ENCODE measurements around the gene MEX3D. TPM values are rescaled to one million over a fixed set of nuclear protein-coding genes. Genes with fewer than 3 reads are reported as not detected.

MEX3D gene
- total RNA-seq, 1 donor from 2014 or later, result 52.1 TPM

GRCh38 chr19:1570836-1571235, 2.7 kb upstream of the MEX3D start:
- H3K27ac ChIP-seq (ENCODE audit: low read depth, low read length), result no peak overlapping the region
- H3K9me3 ChIP-seq (ENCODE audit: insufficient read depth, low read depth, low read length), result no peaks in the 10 kb centered on the region
- no peak overlapping the region for H3K4me2 ChIP-seq (ENCODE audit: low read length)
- no peak overlapping the region for H3K9ac ChIP-seq (ENCODE audit: low read length)
- H2AFZ ChIP-seq (ENCODE audit: low read depth, low read length), result no peak overlapping the region
- peaks cover 16% of the 10 kb centered on the region for H3K79me2 ChIP-seq (ENCODE audit: insufficient read depth, low read length)
- H3K36me3 Mint-ChIP-seq (ENCODE audit: low read depth, unreplicated experiment), result peaks cover 1% of the 10 kb centered on the region
- no peak overlapping the region for H3K4me3 ChIP-seq (ENCODE audit: insufficient read depth, low read depth, low read length)
- H3K27ac Mint-ChIP-seq (ENCODE audit: unreplicated experiment), result no peak overlapping the region
- no peaks in the 10 kb centered on the region for H3K36me3 ChIP-seq (ENCODE audit: insufficient read depth, low read length)
- no peaks in the 10 kb centered on the region for H3K9me3 Mint-ChIP-seq (ENCODE audit: unreplicated experiment)
- H3K27me3 Mint-ChIP-seq (ENCODE audit: low read depth, unreplicated experiment), result peaks cover 5% of the 10 kb centered on the region
- no peak for FAIRE-seq
- H3K4me1 ChIP-seq (ENCODE audit: insufficient read depth, low read length), result peaks cover 5% of the 10 kb centered on the region
- H3K4me1 Mint-ChIP-seq (ENCODE audit: low read depth, unreplicated experiment), result no peaks in the 10 kb centered on the region
- H3K27me3 ChIP-seq (ENCODE audit: insufficient read depth, low read length), result no peaks in the 10 kb centered on the region
- H4K20me1 ChIP-seq (ENCODE audit: insufficient read depth, low read length), result peaks cover 12% of the 10 kb centered on the region
- H3K4me3 Mint-ChIP-seq (ENCODE audit: unreplicated experiment), result no peak overlapping the region
- DNase-seq (ENCODE audit: low read depth), result no peak
- TF ChIP-seq, protein P1, sequence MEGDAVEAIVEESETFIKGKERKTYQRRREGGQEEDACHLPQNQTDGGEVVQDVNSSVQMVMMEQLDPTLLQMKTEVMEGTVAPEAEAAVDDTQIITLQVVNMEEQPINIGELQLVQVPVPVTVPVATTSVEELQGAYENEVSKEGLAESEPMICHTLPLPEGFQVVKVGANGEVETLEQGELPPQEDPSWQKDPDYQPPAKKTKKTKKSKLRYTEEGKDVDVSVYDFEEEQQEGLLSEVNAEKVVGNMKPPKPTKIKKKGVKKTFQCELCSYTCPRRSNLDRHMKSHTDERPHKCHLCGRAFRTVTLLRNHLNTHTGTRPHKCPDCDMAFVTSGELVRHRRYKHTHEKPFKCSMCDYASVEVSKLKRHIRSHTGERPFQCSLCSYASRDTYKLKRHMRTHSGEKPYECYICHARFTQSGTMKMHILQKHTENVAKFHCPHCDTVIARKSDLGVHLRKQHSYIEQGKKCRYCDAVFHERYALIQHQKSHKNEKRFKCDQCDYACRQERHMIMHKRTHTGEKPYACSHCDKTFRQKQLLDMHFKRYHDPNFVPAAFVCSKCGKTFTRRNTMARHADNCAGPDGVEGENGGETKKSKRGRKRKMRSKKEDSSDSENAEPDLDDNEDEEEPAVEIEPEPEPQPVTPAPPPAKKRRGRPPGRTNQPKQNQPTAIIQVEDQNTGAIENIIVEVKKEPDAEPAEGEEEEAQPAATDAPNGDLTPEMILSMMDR (IDR thresholded peaks at IDR 0.05; ENCODE audit: insufficient read depth, low read depth, low read length), result no peak
- TF ChIP-seq EZH2 (IDR thresholded peaks at IDR 0.05; ENCODE audit: insufficient read depth, low read length), result no peak

DNA sequence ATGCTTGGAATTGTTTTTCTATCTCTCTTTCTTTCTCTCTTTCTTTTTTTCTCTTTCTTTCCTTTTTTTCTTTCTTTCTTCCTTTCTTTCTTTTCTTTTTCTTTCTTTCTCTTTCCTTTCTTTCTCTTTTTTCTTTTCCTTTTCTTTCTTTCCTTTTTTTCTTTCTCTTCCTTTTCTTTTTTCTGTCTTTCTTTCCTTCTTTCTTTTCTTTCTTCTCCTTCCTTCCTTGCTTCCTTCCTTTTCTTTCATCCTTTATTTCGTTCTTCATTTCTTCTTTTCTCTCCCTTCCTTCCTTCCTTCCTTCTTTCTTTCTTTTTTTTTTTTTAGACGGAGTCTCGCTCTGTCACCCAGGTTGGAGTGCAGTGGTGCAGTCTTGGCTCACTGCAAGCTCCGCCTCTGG, 1.9 kb upstream of the MEX3D start:
- Mint-ChIP-seq H3K27ac (ENCODE audit: unreplicated experiment) (peak overlapping the region; percentile 62), H3K9me3 (ENCODE audit: unreplicated experiment) (no peaks in the 10 kb centered on the region)

DNA sequence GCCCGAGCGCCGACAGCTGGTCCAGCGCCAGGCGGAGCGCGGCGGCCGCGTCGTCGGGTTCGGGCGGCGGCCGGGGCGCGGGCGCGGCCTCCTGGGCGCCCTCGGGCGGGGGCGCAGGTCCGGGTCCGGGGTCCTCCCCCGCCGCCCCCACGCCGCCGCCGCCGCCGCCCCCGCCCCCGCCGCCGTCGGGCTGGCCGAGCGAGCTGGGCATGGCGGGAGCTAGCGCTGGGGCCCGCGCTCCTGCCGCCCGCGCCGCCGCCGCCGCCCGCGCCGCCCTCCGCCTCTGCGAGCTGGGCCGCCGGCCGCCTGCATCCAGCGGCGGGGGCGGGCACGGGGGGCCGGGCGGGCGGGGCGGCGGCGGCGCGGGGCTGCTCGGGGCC, 287 bp downstream of the MEX3D start:
- Histone ChIP-seq H4K20me1 (ENCODE audit: insufficient read depth, low read length) (peaks cover 41% of the 10 kb centered on the region), H2AFZ (ENCODE audit: low read depth, low read length) (no peak overlapping the region), H3K4me1 (ENCODE audit: insufficient read depth, low read length) (peaks cover 10% of the 10 kb centered on the region), H3K9ac (ENCODE audit: low read length) (peak overlapping the region; percentile 99), H3K79me2 (ENCODE audit: insufficient read depth, low read length) (peaks cover 46% of the 10 kb centered on the region), H3K4me3 (ENCODE audit: insufficient read depth, low read depth, low read length) (no peak overlapping the region), H3K27ac (ENCODE audit: low read depth, low read length) (no peak overlapping the region), H3K9me3 (ENCODE audit: insufficient read depth, low read depth, low read length) (no peaks in the 10 kb centered on the region), H3K4me2 (ENCODE audit: low read length) (peak overlapping the region; percentile 98), H3K27me3 (ENCODE audit: insufficient read depth, low read length) (no peaks in the 10 kb centered on the region), H3K36me3 (ENCODE audit: insufficient read depth, low read length) (no peaks in the 10 kb centered on the region)
- no peak overlapping the region for H3K27ac Mint-ChIP-seq (ENCODE audit: unreplicated experiment)
- FAIRE-seq (no peak), DNase-seq (ENCODE audit: low read depth) (no peak)
- TF ChIP-seq, protein P1 (IDR thresholded peaks at IDR 0.05; ENCODE audit: insufficient read depth, low read depth, low read length), result no peak
- TF ChIP-seq EZH2 (IDR thresholded peaks at IDR 0.05; ENCODE audit: insufficient read depth, low read length), result no peak
- H3K9me3 Mint-ChIP-seq (ENCODE audit: unreplicated experiment), result no peaks in the 10 kb centered on the region
- H3K4me1 Mint-ChIP-seq (ENCODE audit: low read depth, unreplicated experiment), result no peaks in the 10 kb centered on the region
- peaks cover 5% of the 10 kb centered on the region for H3K27me3 Mint-ChIP-seq (ENCODE audit: low read depth, unreplicated experiment)
- peaks cover 2% of the 10 kb centered on the region for H3K36me3 Mint-ChIP-seq (ENCODE audit: low read depth, unreplicated experiment)
- no peak overlapping the region for H3K4me3 Mint-ChIP-seq (ENCODE audit: unreplicated experiment)

More for the DNA sequence above, 1.9 kb upstream of the MEX3D start:
- Histone ChIP-seq H3K4me1 (ENCODE audit: insufficient read depth, low read length) (peaks cover 10% of the 10 kb centered on the region), H3K9me3 (ENCODE audit: insufficient read depth, low read depth, low read length) (no peaks in the 10 kb centered on the region), H3K79me2 (ENCODE audit: insufficient read depth, low read length) (peaks cover 25% of the 10 kb centered on the region), H3K36me3 (ENCODE audit: insufficient read depth, low read length) (no peaks in the 10 kb centered on the region), H3K27ac (ENCODE audit: low read depth, low read length) (no peak overlapping the region), H2AFZ (ENCODE audit: low read depth, low read length) (no peak overlapping the region), H3K9ac (ENCODE audit: low read length) (no peak overlapping the region), H3K4me3 (ENCODE audit: insufficient read depth, low read depth, low read length) (no peak overlapping the region), H4K20me1 (ENCODE audit: insufficient read depth, low read length) (peaks cover 19% of the 10 kb centered on the region), H3K4me2 (ENCODE audit: low read length) (no peak overlapping the region), H3K27me3 (ENCODE audit: insufficient read depth, low read length) (no peaks in the 10 kb centered on the region)
- TF ChIP-seq EZH2 (IDR thresholded peaks at IDR 0.05; ENCODE audit: insufficient read depth, low read length), result no peak
- TF ChIP-seq, protein P1 (IDR thresholded peaks at IDR 0.05; ENCODE audit: insufficient read depth, low read depth, low read length), result no peak
- Mint-ChIP-seq H3K36me3 (ENCODE audit: low read depth, unreplicated experiment) (no peaks in the 10 kb centered on the region), H3K4me1 (ENCODE audit: low read depth, unreplicated experiment) (no peaks in the 10 kb centered on the region), H3K27me3 (ENCODE audit: low read depth, unreplicated experiment) (peaks cover 5% of the 10 kb centered on the region), H3K4me3 (ENCODE audit: unreplicated experiment) (peak overlapping the region; percentile 71)
- DNase-seq (ENCODE audit: low read depth) (no peak), FAIRE-seq (no peak)
